ENCODE data around the gene DYNLT1.
"Not testable (repeated sequence)": the region's sequence is repeated elsewhere in the genome, so short reads cannot be mapped to it uniquely, and the experiment has no call there.

The DYNLT1 gene

GRCh38 chr6:158653577-158654354, 9.2 kb upstream of the DYNLT1 start:
- Histone ChIP-seq H3K9ac (ENCODE audit: low read depth, low read length, poor library complexity) (no peak overlapping the region), H4K8ac (ENCODE audit: low read depth, low read length) (no peak overlapping the region), H3K4me1 (ENCODE audit: control insufficient read depth in 2 of 2, insufficient read depth in 1 of 2, low read depth in 1 of 2, low read length in 2 of 2) (peaks cover 0 to 3% of the 10 kb centered on the region in 2 donors), H2BK120ac (ENCODE audit: low read depth, low read length) (no peak overlapping the region), H2AK5ac (ENCODE audit: low read depth, low read length) (no peak overlapping the region), H3K18ac (ENCODE audit: low read length) (no peak overlapping the region), H2BK5ac (ENCODE audit: low read length) (no peak overlapping the region), H3K4me2 (ENCODE audit: insufficient read depth, low read length, poor library complexity, severe bottlenecking) (no peak overlapping the region), H3K14ac (ENCODE audit: low read length) (no peak overlapping the region), H2BK12ac (ENCODE audit: low read length) (no peak overlapping the region), H3K27me3 (ENCODE audit: control insufficient read depth in 3 of 3, insufficient read depth in 3 of 3, low read depth in 1 of 3, low read length in 3 of 3) (peaks cover 0 to 16% (median 0%) of the 10 kb centered on the region in 3 experiments), H3K79me1 (ENCODE audit: low read depth, low read length) (no peaks in the 10 kb centered on the region), H2BK15ac (ENCODE audit: low read length) (no peak overlapping the region), H2AFZ (ENCODE audit: low read length) (peak overlapping the region; percentile 37), H3K4me3 (ENCODE audit: low read length in 2 of 2) (no peak overlapping the region), H3K23ac (ENCODE audit: low read depth, low read length, poor library complexity) (no peak overlapping the region), H3K36me3 (replicated peaks in 1 of 2; ENCODE audit: control insufficient read depth in 2 of 2, insufficient read depth in 2 of 2, low read length in 2 of 2) (no peaks in the 10 kb centered on the region), H3K4ac (ENCODE audit: low read length) (no peak overlapping the region), H3K27ac (replicated peaks; ENCODE audit: low read length) (no peak overlapping the region), H4K91ac (ENCODE audit: low read depth, low read length, poor library complexity) (no peak overlapping the region), H3K9me3 (replicated peaks in 1 of 2; ENCODE audit: control insufficient read depth in 2 of 2, insufficient read depth in 1 of 2, low read depth in 1 of 2, low read length in 2 of 2) (no peaks in the 10 kb centered on the region)
- no peak for DNase-seq (ENCODE audit: low spot score)
- no CpG with 5 or more reads among the region's 15 CpGs for WGBS, 2 donors (ENCODE audit: extremely low coverage in 2 of 2, insufficient read length in 2 of 2, insufficient replicate concordance in 1 of 2)

DNA sequence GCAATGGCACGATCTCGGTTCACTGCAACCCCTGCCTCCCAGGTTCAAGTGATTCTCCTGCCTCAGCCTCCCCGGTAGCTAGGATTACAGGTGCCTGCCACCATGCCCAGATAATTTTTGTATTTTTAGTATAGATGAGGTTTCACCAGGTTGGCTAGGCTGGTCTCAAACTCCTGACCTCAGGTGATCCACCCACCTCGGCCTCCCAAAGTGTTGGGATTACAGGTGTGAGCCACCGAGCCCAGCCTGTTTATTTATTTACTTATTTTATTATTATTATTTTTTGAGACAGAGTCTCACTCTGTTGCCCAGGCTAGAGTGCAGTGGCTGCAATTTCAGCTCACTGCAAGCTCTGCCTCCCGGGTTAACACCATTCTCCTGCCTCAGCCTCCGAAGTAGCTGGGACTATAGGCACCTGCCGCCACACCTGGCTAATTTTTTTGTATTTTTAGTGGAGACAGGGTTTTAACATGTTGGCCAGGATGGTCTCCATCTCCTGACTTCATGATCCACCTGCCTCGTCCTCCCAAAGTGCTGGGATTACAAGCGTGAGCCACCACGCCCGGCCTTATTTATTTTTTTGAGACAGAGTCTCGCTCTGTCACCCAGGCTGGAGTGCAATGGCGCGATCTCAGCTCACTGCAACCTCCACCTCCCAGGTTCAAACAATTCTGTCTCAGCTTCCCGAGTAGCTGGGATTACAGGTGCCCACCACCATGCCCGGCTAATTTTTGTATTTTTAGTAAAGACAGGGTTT, 7.6 kb upstream of the DYNLT1 start:
- not testable (repeated sequence) for DNase-seq (ENCODE audit: low spot score); H3K9ac ChIP-seq (ENCODE audit: low read depth, low read length, poor library complexity); H4K8ac ChIP-seq (ENCODE audit: low read depth, low read length); H3K4ac ChIP-seq (ENCODE audit: low read length); H3K14ac ChIP-seq (ENCODE audit: low read length); H3K27ac ChIP-seq (replicated peaks; ENCODE audit: low read length); H3K4me1 ChIP-seq (ENCODE audit: control insufficient read depth in 2 of 2, insufficient read depth in 1 of 2, low read depth in 1 of 2, low read length in 2 of 2); H2AK5ac ChIP-seq (ENCODE audit: low read depth, low read length); H3K79me1 ChIP-seq (ENCODE audit: low read depth, low read length); H2BK15ac ChIP-seq (ENCODE audit: low read length); H3K9me3 ChIP-seq (replicated peaks in 1 of 2; ENCODE audit: control insufficient read depth in 2 of 2, insufficient read depth in 1 of 2, low read depth in 1 of 2, low read length in 2 of 2); H3K4me3 ChIP-seq (ENCODE audit: low read length in 2 of 2); H3K23ac ChIP-seq (ENCODE audit: low read depth, low read length, poor library complexity); H3K4me2 ChIP-seq (ENCODE audit: insufficient read depth, low read length, poor library complexity, severe bottlenecking); H2AFZ ChIP-seq (ENCODE audit: low read length); H3K18ac ChIP-seq (ENCODE audit: low read length); H2BK5ac ChIP-seq (ENCODE audit: low read length); H4K91ac ChIP-seq (ENCODE audit: low read depth, low read length, poor library complexity); H2BK12ac ChIP-seq (ENCODE audit: low read length); H2BK120ac ChIP-seq (ENCODE audit: low read depth, low read length); H3K36me3 ChIP-seq (replicated peaks in 1 of 2; ENCODE audit: control insufficient read depth in 2 of 2, insufficient read depth in 2 of 2, low read length in 2 of 2)
- H3K27me3 ChIP-seq (ENCODE audit: control insufficient read depth in 3 of 3, insufficient read depth in 3 of 3, low read depth in 1 of 3, low read length in 3 of 3): peaks cover 0 to 17% (median 0%) of the 10 kb centered on the region in 3 experiments
- no CpG with 5 or more reads among the region's 17 CpGs for WGBS, 2 donors (ENCODE audit: extremely low coverage in 2 of 2, insufficient read length in 2 of 2, insufficient replicate concordance in 1 of 2)

DNA sequence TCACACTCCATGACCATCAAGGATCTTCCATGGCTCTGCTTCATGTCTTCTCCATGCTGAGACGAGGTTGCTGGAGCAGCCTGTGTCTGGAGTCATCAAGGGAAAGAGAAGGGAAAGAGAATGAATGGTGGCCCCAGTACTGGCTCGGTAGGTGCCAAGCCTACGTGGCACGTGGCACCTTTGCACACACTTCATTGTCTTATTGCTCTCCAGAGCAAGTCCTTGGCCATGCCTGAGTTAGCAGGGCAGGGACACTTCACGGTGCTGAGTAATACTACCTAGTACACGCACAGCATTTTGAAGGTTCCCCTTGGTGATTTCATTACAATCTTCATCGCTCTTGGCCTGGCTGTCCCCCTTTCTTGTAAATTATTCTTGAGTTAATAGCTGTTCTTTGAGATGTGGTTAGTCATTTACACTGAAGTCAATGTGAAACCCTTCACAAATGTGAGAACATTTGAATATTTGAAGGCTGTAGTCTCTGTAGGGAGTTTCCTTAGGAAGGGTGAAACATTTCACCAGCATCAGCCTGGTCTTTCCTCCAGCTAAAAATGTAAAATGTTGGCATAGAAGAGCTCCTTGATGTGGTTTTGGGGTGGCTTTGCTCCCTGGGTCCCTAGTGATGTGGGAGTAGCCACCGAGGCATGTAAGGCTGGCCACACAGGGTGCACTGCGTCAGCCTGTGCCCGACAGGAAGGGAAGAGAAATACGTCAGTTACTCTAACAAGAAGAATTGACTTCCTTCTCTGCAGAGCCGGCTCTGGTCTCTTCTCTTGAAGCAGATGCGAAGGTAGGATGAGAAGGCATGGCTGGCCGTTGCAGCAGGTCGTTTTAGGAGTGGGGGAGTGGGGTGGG, 5.0 kb upstream of the DYNLT1 start, which contains the start of gene SYTL3:
SYTL3 (plus strand) TSS at position 766 of the 855 bp plus-strand sequence. CDS start 13,215 bp downstream, outside the sequence.
- H2BK5ac ChIP-seq (ENCODE audit: low read length): no peak within 1 kb of the TSS
- no peak within 1 kb of the TSS for H4K8ac ChIP-seq (ENCODE audit: low read depth, low read length)
- H3K23ac ChIP-seq (ENCODE audit: low read depth, low read length, poor library complexity): no peak within 1 kb of the TSS
- no peak within 1 kb of the TSS for H2BK15ac ChIP-seq (ENCODE audit: low read length)
- no peak within 1 kb of the TSS for H3K4ac ChIP-seq (ENCODE audit: low read length)
- no peak within 1 kb of the TSS for H2BK120ac ChIP-seq (ENCODE audit: low read depth, low read length)
- H3K4me3 ChIP-seq (ENCODE audit: low read length in 2 of 2): no peak within 1 kb of the TSS
- H3K27me3 ChIP-seq (ENCODE audit: control insufficient read depth in 3 of 3, insufficient read depth in 3 of 3, low read depth in 1 of 3, low read length in 3 of 3): peaks cover 0 to 28% (median 0%) of the 10 kb centered on the region in 3 experiments
- no peak for DNase-seq (ENCODE audit: low spot score)
- no peaks in the 10 kb centered on the region for H3K36me3 ChIP-seq (replicated peaks in 1 of 2; ENCODE audit: control insufficient read depth in 2 of 2, insufficient read depth in 2 of 2, low read length in 2 of 2)
- no peak within 1 kb of the TSS for H3K27ac ChIP-seq (replicated peaks; ENCODE audit: low read length)
- H3K9me3 ChIP-seq (replicated peaks in 1 of 2; ENCODE audit: control insufficient read depth in 2 of 2, insufficient read depth in 1 of 2, low read depth in 1 of 2, low read length in 2 of 2): no peaks in the 10 kb centered on the region
- peaks cover under 1% of the 10 kb centered on the region for H3K79me1 ChIP-seq (ENCODE audit: low read depth, low read length)
- no peak within 1 kb of the TSS for H3K14ac ChIP-seq (ENCODE audit: low read length)
- no peak within 1 kb of the TSS for H4K91ac ChIP-seq (ENCODE audit: low read depth, low read length, poor library complexity)
- H2AK5ac ChIP-seq (ENCODE audit: low read depth, low read length): no peak within 1 kb of the TSS
- H3K4me1 ChIP-seq (ENCODE audit: control insufficient read depth in 2 of 2, insufficient read depth in 1 of 2, low read depth in 1 of 2, low read length in 2 of 2): peaks cover 2 to 7% of the 10 kb centered on the region in 2 donors
- H2AFZ ChIP-seq (ENCODE audit: low read length): peak within 1 kb of the TSS; percentile 55
- no CpG with 5 or more reads among the region's 15 CpGs for WGBS, 2 donors (ENCODE audit: extremely low coverage in 2 of 2, insufficient read length in 2 of 2, insufficient replicate concordance in 1 of 2)
- no peak within 1 kb of the TSS for H3K4me2 ChIP-seq (ENCODE audit: insufficient read depth, low read length, poor library complexity, severe bottlenecking)
- H3K9ac ChIP-seq (ENCODE audit: low read depth, low read length, poor library complexity): no peak within 1 kb of the TSS
- no peak within 1 kb of the TSS for H2BK12ac ChIP-seq (ENCODE audit: low read length)
- H3K18ac ChIP-seq (ENCODE audit: low read length): no peak within 1 kb of the TSS
